ENCODE results near the gene FANCE.

DNA sequence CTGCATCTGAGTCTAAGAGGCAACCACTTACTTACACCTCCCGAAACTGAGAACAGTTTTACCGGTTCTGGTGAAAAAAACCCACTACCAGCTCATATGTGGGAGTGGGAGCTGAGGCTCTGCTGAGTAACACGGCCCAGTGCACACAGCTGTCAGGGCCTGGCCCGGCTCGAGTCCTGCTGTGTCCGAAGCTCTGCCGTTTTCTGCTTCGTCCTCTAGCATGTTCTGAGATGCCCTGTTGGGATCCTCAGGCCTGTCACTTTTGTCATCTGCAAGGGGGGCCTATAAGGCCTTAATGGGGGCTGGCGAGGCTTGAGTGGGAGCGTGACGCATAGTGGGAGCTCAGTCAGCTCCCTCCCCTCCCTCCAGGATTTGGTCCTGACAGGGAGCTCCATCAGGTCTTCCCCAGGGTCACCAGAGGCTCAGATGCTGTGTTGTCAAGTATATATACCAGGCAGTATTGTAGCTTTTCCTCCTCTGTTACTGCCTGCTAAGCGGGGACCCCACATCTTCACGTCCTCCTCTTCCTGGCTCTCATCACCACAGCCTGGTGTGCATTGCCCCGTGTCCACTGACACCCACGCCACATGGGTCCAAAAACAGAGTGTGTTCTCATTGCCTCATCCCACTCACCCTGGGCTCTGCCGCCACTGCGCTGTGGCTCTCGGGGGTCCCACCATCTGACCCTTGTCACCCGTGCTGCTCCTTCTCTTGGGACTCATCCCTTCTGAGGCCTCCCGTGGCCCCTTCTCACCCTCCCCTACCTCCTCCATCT lies 45.2 kb upstream of the FANCE start:
- TF ChIP-seq POLR2A (IDR thresholded peaks at IDR 0.05) (no peak), EP300 (IDR thresholded peaks at IDR 0.05) (no peak), POLR2AphosphoS5 (IDR thresholded peaks at IDR 0.05) (no peak)
- TF ChIP-seq, protein P1, sequence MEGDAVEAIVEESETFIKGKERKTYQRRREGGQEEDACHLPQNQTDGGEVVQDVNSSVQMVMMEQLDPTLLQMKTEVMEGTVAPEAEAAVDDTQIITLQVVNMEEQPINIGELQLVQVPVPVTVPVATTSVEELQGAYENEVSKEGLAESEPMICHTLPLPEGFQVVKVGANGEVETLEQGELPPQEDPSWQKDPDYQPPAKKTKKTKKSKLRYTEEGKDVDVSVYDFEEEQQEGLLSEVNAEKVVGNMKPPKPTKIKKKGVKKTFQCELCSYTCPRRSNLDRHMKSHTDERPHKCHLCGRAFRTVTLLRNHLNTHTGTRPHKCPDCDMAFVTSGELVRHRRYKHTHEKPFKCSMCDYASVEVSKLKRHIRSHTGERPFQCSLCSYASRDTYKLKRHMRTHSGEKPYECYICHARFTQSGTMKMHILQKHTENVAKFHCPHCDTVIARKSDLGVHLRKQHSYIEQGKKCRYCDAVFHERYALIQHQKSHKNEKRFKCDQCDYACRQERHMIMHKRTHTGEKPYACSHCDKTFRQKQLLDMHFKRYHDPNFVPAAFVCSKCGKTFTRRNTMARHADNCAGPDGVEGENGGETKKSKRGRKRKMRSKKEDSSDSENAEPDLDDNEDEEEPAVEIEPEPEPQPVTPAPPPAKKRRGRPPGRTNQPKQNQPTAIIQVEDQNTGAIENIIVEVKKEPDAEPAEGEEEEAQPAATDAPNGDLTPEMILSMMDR (IDR thresholded peaks at IDR 0.05) = no peak
